ENCODE results near the gene MEPCE. TPM values are rescaled to one million over a fixed set of nuclear protein-coding genes. Genes with fewer than 3 reads are reported as not detected.

The MEPCE gene
- total and polyA plus RNA-seq, 2 of the 8 experiments (the other 6 are each of a cell fraction or from before 2014, with no cell fraction given) = 22.8 to 48.8 TPM

DNA sequence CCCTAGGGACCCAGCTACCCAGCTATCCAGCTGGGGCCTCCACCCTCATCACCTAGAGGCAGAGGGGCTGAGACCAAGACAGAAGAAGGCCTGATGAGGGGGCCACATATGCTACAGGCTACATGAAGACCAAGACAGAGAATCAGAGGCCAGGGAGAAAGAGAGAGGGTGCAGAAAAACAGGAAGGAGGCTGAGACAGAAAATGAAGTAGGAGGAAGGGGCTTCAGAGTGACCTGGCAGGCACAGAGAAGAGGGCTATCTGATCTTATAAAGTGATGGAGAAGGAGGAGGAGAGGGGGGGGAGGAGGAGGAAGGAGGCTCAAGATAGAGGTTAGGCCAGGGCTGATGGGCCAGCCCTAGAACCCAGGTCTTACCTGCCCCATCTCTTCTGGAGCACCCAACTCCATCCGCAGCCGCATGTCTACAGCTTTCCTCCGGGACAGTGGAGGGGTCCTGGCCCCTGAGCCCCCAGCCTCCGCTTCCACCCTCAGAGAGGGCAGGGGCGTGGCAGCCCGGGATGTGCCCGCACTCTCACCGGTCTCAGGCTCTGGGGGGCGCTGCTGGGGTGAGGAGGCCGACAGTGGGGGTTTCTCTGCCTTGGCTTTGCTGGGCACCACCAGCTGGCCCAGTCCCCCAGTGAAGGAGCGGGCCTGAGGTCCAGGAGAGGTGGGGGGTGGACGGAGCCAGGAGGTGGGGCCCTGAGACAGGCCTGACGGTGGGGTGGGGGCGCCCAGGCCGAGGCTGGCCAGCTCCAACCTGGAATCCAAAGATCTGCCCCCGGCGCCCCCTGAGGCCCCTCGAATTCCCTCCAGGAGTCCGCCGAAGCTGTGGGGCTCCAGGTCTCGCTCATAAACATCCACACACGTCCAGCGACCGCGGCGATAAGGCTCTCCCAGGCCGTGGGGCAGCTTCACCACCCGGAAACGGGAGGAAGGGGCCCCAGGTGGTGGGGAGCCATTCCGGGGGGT is 47.6 kb downstream of the MEPCE start:
- Histone ChIP-seq H3K4me2 (ENCODE audit: insufficient read depth in 1 of 2, low read depth in 2 of 2, low read length in 2 of 2) (peak overlapping the region; percentile 81 to 83), H3K27me3 (replicated peaks in 1 of 4; ENCODE audit: control insufficient read depth in 3 of 4, extremely low read depth in 1 of 4, insufficient read depth in 3 of 4, low read length in 3 of 4) (no peaks in the 10 kb centered on the region), H3K18ac (ENCODE audit: extremely low read depth, low read length) (no peak overlapping the region; the same call in 1 of the 2 replicates), H3K9ac (replicated peaks in 1 of 4; ENCODE audit: extremely low read depth in 1 of 4, low read depth in 3 of 4, low read length in 3 of 4) (no peak overlapping the region), H3K27ac (ENCODE audit: low read depth, low read length) (no peak overlapping the region), H4K5ac (ENCODE audit: insufficient read length, low read depth, low read length) (no peak overlapping the region), H4K91ac (replicated peaks; ENCODE audit: insufficient read length, low read length) (no peak overlapping the region), H3K4me3 (ENCODE audit: extremely low read depth in 1 of 4, insufficient read depth in 2 of 4, low read depth in 3 of 4, low read length in 4 of 4) (peak overlapping the region in 3 of 4 experiments; percentile 22 to 86 (median 78); a peak in 7 of 8 replicates), H4K20me1 (replicated peaks in 1 of 2; ENCODE audit: control insufficient read depth in 1 of 2, insufficient read depth in 2 of 2, low read length in 2 of 2) (no peaks in the 10 kb centered on the region), H2BK20ac (ENCODE audit: low read length) (no peak overlapping the region), H3K79me2 (ENCODE audit: control insufficient read depth in 1 of 2, insufficient read depth in 2 of 2, low read length in 2 of 2) (no peaks in the 10 kb centered on the region), H3K4ac (replicated peaks; ENCODE audit: insufficient read length, low read depth, low read length) (no peak overlapping the region), H2BK15ac (ENCODE audit: low read length) (no peak overlapping the region), H3K4me1 (replicated peaks in 1 of 4; ENCODE audit: control insufficient read depth in 3 of 4, insufficient read depth in 4 of 4, low read length in 3 of 4) (peaks cover 0 to 17% (median 8%) of the 10 kb centered on the region in 4 experiments; a peak in 6 of 7 replicates), H3K23ac (ENCODE audit: insufficient read length) (no peak overlapping the region), H3K56ac (replicated peaks; ENCODE audit: insufficient read length, low read depth, low read length) (no peak overlapping the region), H4K8ac (ENCODE audit: extremely low read depth, insufficient read depth, low read length) (peak overlapping the region; percentile 31; the same call in 1 of the 2 replicates), H3K23me2 (ENCODE audit: low read depth, low read length) (peaks cover 3% of the 10 kb centered on the region; the same call in 1 of the 2 replicates), H2BK120ac (replicated peaks; ENCODE audit: low read depth, low read length) (no peak overlapping the region), H3K79me1 (ENCODE audit: low read depth, low read length) (no peaks in the 10 kb centered on the region; the same call in 1 of the 2 replicates), H2BK12ac (ENCODE audit: low read depth, low read length) (no peak overlapping the region), H2AK5ac (ENCODE audit: low read depth, low read length) (no peak overlapping the region), H3K14ac (ENCODE audit: insufficient read length) (no peak overlapping the region), H2BK5ac (ENCODE audit: low read depth, low read length) (no peak overlapping the region), H3K9me3 (ENCODE audit: insufficient read depth in 2 of 2, low read depth in 1 of 2, low read length in 1 of 2) (no peaks in the 10 kb centered on the region), H2AFZ (ENCODE audit: low read length) (no peak overlapping the region), H3K36me3 (ENCODE audit: control insufficient read depth in 2 of 4, insufficient read depth in 4 of 4, low read length in 3 of 4) (peaks cover 0 to 3% (median 0%) of the 10 kb centered on the region in 4 experiments; a peak in 1 of 8 replicates)
- no peak for FAIRE-seq
- ChIA-PET POLR2A (ENCODE audit: partially characterized antibody) (interaction anchor here (0.6 to 4.3 kb wide), 7 partner anchors 18 to 171 kb away, joined by 3 to 20 read pairs (median 3); partner anchors contain the start of genes MEPCE, PCOLCE and ZCWPW1), CTCF (ENCODE audit: partially characterized antibody) (interaction anchor here (0.6 to 11.3 kb wide), 17 partner anchors 10 to 602 kb away, joined by 3 to 152 read pairs (median 4); partner anchors contain the start of genes AGFG2, FBXO24, LRCH4 and SPACDR)
- 56% methylated on average over 16 of the region's 30 CpGs; no CpG with 5 or more reads in 1 of the 2 experiments for WGBS, 2 experiments (ENCODE audit: extremely low coverage in 1 of 2, insufficient coverage in 1 of 2, insufficient read length in 1 of 2, insufficient replicate concordance in 2 of 2, low coverage in 1 of 2, low lambda C conversion rate in 2 of 2, missing lambda C conversion rate in 1 of 2)
- DNase-seq (ENCODE audit: low read depth in 1 of 2, low spot score in 2 of 2) = peak in 1 of 2 experiments; percentile 80
- TF ChIP-seq SP1 (IDR thresholded peaks at IDR 0.05; ENCODE audit: low read depth, low read length) = no peak
- TF ChIP-seq SUZ12 (IDR thresholded peaks at IDR 0.05; ENCODE audit: low read length) = no peak
- TF ChIP-seq SIN3A (conservative IDR thresholded peaks at IDR 0.05 in 1 of 2, IDR thresholded peaks at IDR 0.05 in 1 of 2; ENCODE audit: low read depth in 1 of 2, low read length in 2 of 2) = 0 out of 4 replicates have a peak, but pooled peaks of 1 of the 2 experiments have one; percentile 60
- TF ChIP-seq RAD21 (IDR thresholded peaks at IDR 0.05 in 1 of 2, conservative IDR thresholded peaks at IDR 0.05 in 1 of 2; ENCODE audit: low read depth in 2 of 2, low read length in 2 of 2) = peak; percentile 23 to 42; a peak in 3 of 4 replicates
- TF ChIP-seq SAP30 (IDR thresholded peaks at IDR 0.05; ENCODE audit: insufficient read depth, insufficient replicate concordance, low read length) = no peak
- TF ChIP-seq HDAC2 (IDR thresholded peaks at IDR 0.05; ENCODE audit: borderline replicate concordance in 1 of 2, low read depth in 2 of 2, low read length in 2 of 2) = no peak

Measured in H1 (cell line).